ENCODE results near the gene CDK6. TPM values are rescaled to one million over a fixed set of nuclear protein-coding genes. Genes with fewer than 3 reads are reported as not detected.

The CDK6 gene
- total RNA-seq, 1 donor: 36.0 TPM

DNA sequence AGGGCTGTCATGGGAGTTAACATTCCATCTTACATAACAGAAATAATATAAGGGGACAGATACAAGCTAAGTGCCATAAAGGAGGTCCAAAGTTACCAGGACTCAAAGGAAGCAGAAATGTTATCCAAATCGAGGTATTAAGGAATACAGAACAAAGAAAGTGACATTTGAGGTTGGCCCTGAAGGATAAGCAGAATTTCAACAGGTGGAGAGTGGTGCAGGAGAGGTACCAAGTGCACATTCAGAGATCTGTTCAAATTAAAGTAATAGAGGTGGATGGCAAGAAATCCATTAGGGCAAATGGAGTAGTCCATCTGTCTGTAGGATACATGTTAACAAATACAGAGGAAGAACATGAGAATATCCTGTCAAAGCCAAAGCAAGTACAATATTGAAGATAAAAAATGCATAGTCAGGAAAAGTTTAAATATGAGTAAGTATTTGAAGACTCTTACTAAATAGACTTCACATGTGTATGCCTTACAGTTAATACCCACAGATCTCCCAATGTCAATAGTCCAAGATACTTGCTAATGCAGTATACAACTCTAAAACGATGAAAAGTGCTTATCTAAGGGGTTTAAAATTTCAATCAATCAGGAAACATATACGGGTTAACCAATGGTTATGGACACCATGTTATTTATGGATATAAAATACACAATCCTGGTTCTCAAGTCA, 10.0 kb downstream of the CDK6 start:
- TF ChIP-seq, protein P1, sequence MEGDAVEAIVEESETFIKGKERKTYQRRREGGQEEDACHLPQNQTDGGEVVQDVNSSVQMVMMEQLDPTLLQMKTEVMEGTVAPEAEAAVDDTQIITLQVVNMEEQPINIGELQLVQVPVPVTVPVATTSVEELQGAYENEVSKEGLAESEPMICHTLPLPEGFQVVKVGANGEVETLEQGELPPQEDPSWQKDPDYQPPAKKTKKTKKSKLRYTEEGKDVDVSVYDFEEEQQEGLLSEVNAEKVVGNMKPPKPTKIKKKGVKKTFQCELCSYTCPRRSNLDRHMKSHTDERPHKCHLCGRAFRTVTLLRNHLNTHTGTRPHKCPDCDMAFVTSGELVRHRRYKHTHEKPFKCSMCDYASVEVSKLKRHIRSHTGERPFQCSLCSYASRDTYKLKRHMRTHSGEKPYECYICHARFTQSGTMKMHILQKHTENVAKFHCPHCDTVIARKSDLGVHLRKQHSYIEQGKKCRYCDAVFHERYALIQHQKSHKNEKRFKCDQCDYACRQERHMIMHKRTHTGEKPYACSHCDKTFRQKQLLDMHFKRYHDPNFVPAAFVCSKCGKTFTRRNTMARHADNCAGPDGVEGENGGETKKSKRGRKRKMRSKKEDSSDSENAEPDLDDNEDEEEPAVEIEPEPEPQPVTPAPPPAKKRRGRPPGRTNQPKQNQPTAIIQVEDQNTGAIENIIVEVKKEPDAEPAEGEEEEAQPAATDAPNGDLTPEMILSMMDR (IDR thresholded peaks at IDR 0.05; ENCODE audit: insufficient read depth, low read length): no peak
- DNase-seq (ENCODE audit: low read depth): no peak
- H3K4me3 ChIP-seq (ENCODE audit: low read depth, low read length): no peak overlapping the region

DNA sequence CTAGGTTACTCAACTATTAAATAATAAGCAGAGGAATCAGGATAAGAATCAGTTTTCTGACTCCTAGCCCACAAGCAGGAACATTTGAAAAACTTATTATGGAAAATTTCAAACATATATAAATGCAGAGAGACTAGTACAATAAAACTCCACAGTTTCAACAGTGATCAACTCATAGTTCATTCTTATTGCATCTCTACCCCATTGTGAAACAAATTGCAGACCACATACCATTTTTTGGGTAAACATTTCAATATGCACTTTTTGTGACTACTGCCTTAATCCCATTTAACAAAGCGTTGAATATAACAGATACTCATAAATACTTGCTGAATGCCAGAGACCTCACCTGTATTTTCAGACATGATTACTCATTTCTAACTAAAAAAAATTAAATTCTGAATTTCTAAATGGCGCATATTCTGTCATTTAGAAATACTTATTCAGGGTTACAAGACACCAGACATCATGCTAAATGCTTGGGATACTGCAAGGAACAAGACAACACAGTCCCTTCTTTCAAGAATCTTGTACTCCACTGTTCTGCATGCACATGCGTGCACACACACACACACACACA, 11.4 kb downstream of the CDK6 start:
- H3K4me3 ChIP-seq (ENCODE audit: low read depth, low read length): no peak overlapping the region
- TF ChIP-seq, protein P1 (IDR thresholded peaks at IDR 0.05; ENCODE audit: insufficient read depth, low read length): no peak
- no peak for DNase-seq (ENCODE audit: low read depth)

DNA sequence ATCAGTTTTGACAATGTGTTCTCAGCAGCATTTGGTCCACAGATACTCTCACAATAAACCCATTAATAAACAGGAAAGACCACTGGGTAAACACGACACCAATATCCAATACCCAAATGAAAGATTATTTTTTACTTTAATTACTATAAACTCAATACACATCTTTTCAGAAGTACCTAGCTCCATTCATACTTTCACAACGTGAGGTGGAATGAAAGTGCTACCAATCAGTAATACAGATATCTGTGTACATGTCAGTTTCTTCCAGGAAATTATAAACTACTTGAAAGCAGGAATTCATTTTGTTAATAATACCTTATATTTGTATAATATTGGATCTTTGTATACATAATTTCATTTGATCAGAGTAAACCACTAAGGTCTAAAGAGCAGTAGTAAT, 11.9 kb downstream of the CDK6 start:
- no peak overlapping the region for H3K4me3 ChIP-seq (ENCODE audit: low read depth, low read length)
- no peak for DNase-seq (ENCODE audit: low read depth)
- TF ChIP-seq, protein P1 (IDR thresholded peaks at IDR 0.05; ENCODE audit: insufficient read depth, low read length): no peak

DNA sequence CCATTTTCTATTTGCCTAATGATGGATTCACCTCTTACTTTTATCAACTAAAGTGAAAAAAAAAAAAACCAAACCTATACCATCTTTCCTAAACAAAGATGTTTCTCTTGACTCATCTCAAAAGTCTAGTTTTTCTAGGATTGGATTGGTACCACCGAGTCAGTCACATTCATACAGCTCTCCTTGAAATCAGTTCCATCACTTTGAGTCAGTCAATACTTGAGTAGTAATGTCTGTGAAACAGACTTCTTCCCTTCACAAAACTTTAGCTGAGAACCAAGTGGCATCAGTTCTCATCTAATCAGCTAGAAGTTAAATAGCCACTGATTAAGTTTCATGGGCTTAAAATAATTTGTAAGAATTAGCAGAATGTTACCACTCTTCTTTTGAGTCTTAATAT, 13.3 kb downstream of the CDK6 start:
- H3K4me3 ChIP-seq (ENCODE audit: low read depth, low read length): no peak overlapping the region
- no peak for DNase-seq (ENCODE audit: low read depth)
- TF ChIP-seq, protein P1 (IDR thresholded peaks at IDR 0.05; ENCODE audit: insufficient read depth, low read length): no peak

DNA sequence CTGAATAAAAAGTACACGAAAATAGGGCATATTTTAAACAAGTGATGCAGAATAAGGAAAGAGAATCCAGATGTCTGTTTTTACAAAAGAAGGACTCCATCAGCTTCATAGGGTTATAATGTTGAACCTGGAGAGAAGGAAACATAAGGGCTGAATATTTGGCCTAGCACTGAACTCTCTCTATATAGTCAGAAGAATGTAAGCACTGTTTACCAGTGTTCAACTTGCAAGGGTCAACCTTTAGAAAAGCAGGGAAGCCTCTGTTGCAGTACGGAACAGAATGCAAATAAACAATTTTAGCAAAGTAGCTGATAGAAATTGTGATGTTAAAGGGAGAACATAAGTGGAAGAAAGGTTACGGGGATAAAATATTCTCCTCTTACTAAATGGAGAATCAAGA, 16.2 kb downstream of the CDK6 start:
- TF ChIP-seq, protein P1 (IDR thresholded peaks at IDR 0.05; ENCODE audit: insufficient read depth, low read length): no peak
- no peak for DNase-seq (ENCODE audit: low read depth)
- H3K4me3 ChIP-seq (ENCODE audit: low read depth, low read length): no peak overlapping the region

DNA sequence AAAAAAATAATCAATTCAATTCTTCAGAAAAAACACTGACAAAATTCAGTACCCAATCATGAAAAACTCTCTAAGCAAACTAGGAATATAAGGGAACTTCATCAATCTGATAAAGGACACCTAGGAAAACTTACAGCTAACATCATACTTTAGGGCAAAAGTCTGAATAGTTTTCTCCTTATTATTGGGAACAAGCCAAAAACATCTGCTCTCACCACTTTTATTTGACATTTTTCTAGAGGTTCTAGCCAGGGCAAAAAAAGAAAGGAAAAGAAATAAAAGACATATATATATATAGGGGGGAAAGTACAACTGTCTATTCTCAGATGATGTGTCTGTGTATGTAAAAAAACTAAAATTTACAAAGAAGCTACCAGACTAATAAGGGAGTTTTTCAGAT, 19.0 kb downstream of the CDK6 start:
- DNase-seq (ENCODE audit: low read depth): no peak
- TF ChIP-seq, protein P1 (IDR thresholded peaks at IDR 0.05; ENCODE audit: insufficient read depth, low read length): no peak

More for the DNA sequence above, 19.0 kb downstream of the CDK6 start:
- no peak overlapping the region for H3K4me3 ChIP-seq (ENCODE audit: low read depth, low read length)
